Osteocyte (in vitro differentiated cells): ENCODE measurements around the gene SLC16A11. TPM values are rescaled to one million over a fixed set of nuclear protein-coding genes. Genes with fewer than 3 reads are reported as not detected.
"Not testable (repeated sequence)": the region's sequence is repeated elsewhere in the genome, so short reads cannot be mapped to it uniquely, and the experiment has no call there.

Source experiments
- DNase-seq: peaks from one replicate; pipeline ENCODE4 v3.0.0; 2021; ENCODE audit warnings: mixed read lengths; ENCODE audit not compliant: unreplicated experiment; ENCODE audit errors: extremely low spot score
- H3K27ac Mint-ChIP-seq: one replicate; pipeline ENCODE4 v1.8.0; 2021; ENCODE audit warnings: mild to moderate bottlenecking, mixed read lengths; ENCODE audit not compliant: unreplicated experiment
- H3K27me3 Mint-ChIP-seq: one replicate; pipeline ENCODE4 v1.8.0; 2021; ENCODE audit warnings: mixed read lengths; ENCODE audit not compliant: unreplicated experiment
- H3K36me3 Mint-ChIP-seq: one replicate; pipeline ENCODE4 v1.8.0; 2021; ENCODE audit warnings: mixed read lengths; ENCODE audit not compliant: unreplicated experiment
- H3K4me1 Mint-ChIP-seq: one replicate; pipeline ENCODE4 v1.8.0; 2021; ENCODE audit warnings: mixed read lengths; ENCODE audit not compliant: unreplicated experiment
- H3K4me3 Mint-ChIP-seq: one replicate; pipeline ENCODE4 v1.8.0; 2021; ENCODE audit warnings: mild to moderate bottlenecking, moderate library complexity, mixed read lengths; ENCODE audit not compliant: unreplicated experiment
- H3K9me3 Mint-ChIP-seq: one replicate; pipeline ENCODE4 v1.8.0; 2021; ENCODE audit warnings: mixed read lengths; ENCODE audit not compliant: unreplicated experiment
- long read RNA-seq: library from polyadenylated mRNA; unstranded; transcript quantifications from one replicate; pipeline ENCODE4 v2.0.0, GENCODE V29; 2021
- total RNA-seq: library from RNA; stranded (reverse); gene quantifications from 2 replicates; pipeline ENCODE4 v1.2.1, GENCODE V29; 2021
- TF ChIP-seq, protein P1 (sequence below): fragments of 200-600 bp; sonication (generic); IDR thresholded peaks from 2 replicates; pipeline ENCODE4 v1.5.0; 2021; ENCODE audit warnings: antibody characterized with exemption, mild to moderate bottlenecking, moderate library complexity

The SLC16A11 gene, protein sequence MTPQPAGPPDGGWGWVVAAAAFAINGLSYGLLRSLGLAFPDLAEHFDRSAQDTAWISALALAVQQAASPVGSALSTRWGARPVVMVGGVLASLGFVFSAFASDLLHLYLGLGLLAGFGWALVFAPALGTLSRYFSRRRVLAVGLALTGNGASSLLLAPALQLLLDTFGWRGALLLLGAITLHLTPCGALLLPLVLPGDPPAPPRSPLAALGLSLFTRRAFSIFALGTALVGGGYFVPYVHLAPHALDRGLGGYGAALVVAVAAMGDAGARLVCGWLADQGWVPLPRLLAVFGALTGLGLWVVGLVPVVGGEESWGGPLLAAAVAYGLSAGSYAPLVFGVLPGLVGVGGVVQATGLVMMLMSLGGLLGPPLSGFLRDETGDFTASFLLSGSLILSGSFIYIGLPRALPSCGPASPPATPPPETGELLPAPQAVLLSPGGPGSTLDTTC
- total RNA-seq = 0.57 and 0.75 TPM in 2 replicates
- long read RNA-seq = 0 reads

GRCh38 chr17:7043497-7044198, at the start of gene SLC16A11:
Gene SLC16A11 (minus strand): TSS chr17:7044092. CDS start chr17:7043513, 579 bp downstream.
- peaks cover 22% of the 10 kb centered on the region for H3K4me1 Mint-ChIP-seq

DNA sequence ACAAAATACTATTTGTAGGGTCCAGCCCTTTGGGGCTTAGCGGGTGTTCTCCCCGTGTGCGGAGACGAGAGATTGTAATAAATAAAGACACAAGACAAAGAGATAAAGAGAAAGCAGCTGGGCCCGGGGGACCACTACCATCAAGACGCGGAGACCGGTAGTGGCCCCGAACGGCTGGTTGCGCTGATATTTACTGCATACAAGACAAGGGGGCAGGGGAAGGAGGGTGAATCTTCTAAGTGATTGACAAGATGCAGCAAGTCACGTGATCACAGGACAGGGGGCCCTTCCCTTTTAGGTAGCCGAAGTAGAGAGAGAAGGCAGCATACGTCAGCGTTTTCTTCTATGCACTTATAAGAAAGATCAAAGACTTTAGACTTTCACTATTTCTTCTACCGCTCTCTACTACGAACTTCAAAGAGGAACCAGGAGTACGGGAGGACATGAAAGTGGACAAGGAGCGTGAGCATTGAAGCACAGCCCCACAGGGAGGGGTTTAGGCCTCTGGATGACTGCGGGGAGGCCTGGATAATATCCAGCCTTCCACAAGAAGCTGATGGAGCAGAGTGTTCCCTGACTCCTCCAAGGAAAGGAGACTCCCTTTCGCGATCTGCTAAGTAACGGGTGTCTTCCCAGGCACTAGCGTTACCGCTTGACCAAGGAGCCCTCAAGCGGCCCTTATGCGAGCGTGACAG, 47.6 kb upstream of the SLC16A11 start:
- not testable (repeated sequence) for H3K4me1 Mint-ChIP-seq, H3K4me3 Mint-ChIP-seq, DNase-seq, H3K36me3 Mint-ChIP-seq, H3K27ac Mint-ChIP-seq, H3K9me3 Mint-ChIP-seq
- peaks cover 30% of the 10 kb centered on the region for H3K27me3 Mint-ChIP-seq

More at GRCh38 chr17:7043497-7044198, at the start of gene SLC16A11:
- TF ChIP-seq, protein P1, sequence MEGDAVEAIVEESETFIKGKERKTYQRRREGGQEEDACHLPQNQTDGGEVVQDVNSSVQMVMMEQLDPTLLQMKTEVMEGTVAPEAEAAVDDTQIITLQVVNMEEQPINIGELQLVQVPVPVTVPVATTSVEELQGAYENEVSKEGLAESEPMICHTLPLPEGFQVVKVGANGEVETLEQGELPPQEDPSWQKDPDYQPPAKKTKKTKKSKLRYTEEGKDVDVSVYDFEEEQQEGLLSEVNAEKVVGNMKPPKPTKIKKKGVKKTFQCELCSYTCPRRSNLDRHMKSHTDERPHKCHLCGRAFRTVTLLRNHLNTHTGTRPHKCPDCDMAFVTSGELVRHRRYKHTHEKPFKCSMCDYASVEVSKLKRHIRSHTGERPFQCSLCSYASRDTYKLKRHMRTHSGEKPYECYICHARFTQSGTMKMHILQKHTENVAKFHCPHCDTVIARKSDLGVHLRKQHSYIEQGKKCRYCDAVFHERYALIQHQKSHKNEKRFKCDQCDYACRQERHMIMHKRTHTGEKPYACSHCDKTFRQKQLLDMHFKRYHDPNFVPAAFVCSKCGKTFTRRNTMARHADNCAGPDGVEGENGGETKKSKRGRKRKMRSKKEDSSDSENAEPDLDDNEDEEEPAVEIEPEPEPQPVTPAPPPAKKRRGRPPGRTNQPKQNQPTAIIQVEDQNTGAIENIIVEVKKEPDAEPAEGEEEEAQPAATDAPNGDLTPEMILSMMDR = no peak
- H3K27ac Mint-ChIP-seq = no peak within 1 kb of the TSS
- no peak for DNase-seq
- H3K36me3 Mint-ChIP-seq = no peaks in the 10 kb centered on the region
- peaks cover 24% of the 10 kb centered on the region for H3K27me3 Mint-ChIP-seq
- H3K4me3 Mint-ChIP-seq = peak within 1 kb of the TSS; percentile 51
- no peaks in the 10 kb centered on the region for H3K9me3 Mint-ChIP-seq

GRCh38 chr17:7089570-7089969, 45.7 kb upstream of the SLC16A11 start:
- H3K36me3 Mint-ChIP-seq, H3K4me1 Mint-ChIP-seq, H3K27ac Mint-ChIP-seq, DNase-seq, H3K9me3 Mint-ChIP-seq, H3K4me3 Mint-ChIP-seq: not testable (repeated sequence)
- peaks cover 29% of the 10 kb centered on the region for H3K27me3 Mint-ChIP-seq

DNA sequence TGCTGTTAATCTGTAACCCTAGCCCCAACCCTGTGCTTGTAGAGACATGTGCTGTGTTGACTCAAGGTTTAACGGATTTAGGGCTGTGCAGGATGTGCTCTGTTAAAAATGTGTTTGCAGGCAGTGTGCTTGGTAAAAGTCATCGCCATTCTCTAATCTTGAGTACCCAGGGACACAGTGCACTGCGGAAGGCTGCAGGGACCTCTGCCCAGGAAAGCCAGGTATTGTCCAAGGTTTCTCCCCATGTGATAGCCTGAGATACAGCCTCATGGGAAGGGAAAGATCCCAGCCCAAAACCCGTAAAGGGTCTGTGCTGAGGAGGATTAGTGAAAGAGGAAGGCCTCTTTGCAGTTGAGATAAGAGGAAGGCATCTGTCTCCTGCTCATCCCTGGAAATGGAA, 44.5 kb upstream of the SLC16A11 start:
- H3K27ac Mint-ChIP-seq, H3K9me3 Mint-ChIP-seq, H3K36me3 Mint-ChIP-seq, H3K4me3 Mint-ChIP-seq, DNase-seq, H3K4me1 Mint-ChIP-seq: not testable (repeated sequence)
- H3K27me3 Mint-ChIP-seq = peaks cover 31% of the 10 kb centered on the region

DNA sequence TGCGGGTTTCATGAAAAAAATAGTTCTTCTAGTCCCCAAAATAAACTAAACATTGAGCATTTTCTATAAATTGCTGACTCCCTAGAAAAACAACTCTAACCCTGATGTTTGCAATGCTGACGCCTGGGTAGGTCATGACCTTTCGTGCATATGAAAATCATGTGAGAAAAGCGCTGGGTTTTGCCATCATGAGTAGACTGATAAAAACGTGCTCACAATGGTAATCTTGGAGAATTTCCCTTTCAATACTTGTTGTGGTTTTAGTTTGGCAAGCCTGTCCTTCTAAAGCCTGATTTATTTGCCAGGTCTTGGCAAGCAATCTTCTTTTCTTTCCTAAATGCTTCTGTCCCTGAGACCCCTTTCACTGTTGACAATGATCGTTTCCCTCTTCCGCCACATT, 40.2 kb upstream of the SLC16A11 start:
- no peaks in the 10 kb centered on the region for H3K9me3 Mint-ChIP-seq
- H3K27me3 Mint-ChIP-seq = peaks cover 24% of the 10 kb centered on the region
- H3K4me1 Mint-ChIP-seq = no peaks in the 10 kb centered on the region
- H3K4me3 Mint-ChIP-seq = no peak overlapping the region
- no peak overlapping the region for H3K27ac Mint-ChIP-seq
- no peak for DNase-seq
- no peaks in the 10 kb centered on the region for H3K36me3 Mint-ChIP-seq
- TF ChIP-seq, protein P1 = no peak

DNA sequence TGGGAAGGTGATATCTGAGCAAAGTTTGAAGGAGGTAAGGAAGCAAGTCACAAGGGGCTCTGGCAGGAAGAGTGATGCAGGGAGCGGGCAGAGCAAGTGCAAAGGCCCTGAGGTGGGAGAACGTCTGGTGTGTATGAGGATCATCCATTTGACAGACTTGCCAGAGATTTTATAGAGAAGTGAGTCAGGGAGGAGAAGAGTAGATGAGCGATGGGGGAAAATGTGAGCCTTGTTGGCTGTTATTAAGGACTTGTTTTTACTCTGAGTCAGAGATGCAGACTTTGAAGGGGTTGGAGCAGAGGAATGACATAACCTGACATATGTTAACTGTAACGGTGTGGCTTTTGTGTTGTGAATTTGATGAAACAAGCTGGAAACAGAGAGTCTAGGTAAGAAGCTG, 39.7 kb upstream of the SLC16A11 start:
- no peaks in the 10 kb centered on the region for H3K9me3 Mint-ChIP-seq
- no peak overlapping the region for H3K27ac Mint-ChIP-seq
- peaks cover 20% of the 10 kb centered on the region for H3K27me3 Mint-ChIP-seq
- no peaks in the 10 kb centered on the region for H3K36me3 Mint-ChIP-seq
- no peak overlapping the region for H3K4me3 Mint-ChIP-seq
- TF ChIP-seq, protein P1 = no peak
- no peaks in the 10 kb centered on the region for H3K4me1 Mint-ChIP-seq
- no peak for DNase-seq
